Activated CD4-positive, alpha-beta memory T cell treated with anti-CD3 and anti-CD28 coated beads for 36 hours (primary cell): ENCODE results near the gene SLC7A6. TPM values are rescaled to one million over a fixed set of nuclear protein-coding genes. Genes with fewer than 3 reads are reported as not detected.

Experiments used
- CTCF ChIA-PET: fragments of 350-600 bp; sonication (Branson Sonifier 250); formaldehyde crosslinking; loops from one replicate; lab custom pipeline; 2021; ENCODE audit warnings: antibody characterized with exemption, inconsistent platforms; lab: Charles Lee
- POLR2A ChIA-PET: fragments of 350-600 bp; sonication (Branson Sonifier 250); formaldehyde crosslinking; loops from one replicate; lab custom pipeline; 2021; ENCODE audit warnings: antibody characterized with exemption; lab: Charles Lee
- DNase-seq: peaks from one replicate; pipeline ENCODE4 v3.0.0-alpha.2; 2020
- H3K27ac Mint-ChIP-seq: one replicate; pipeline ENCODE4 v1.8.0; 2021; ENCODE audit warnings: mixed read lengths
- H3K27me3 Mint-ChIP-seq: one replicate; pipeline ENCODE4 v1.8.0; 2021; ENCODE audit warnings: mixed read lengths
- H3K36me3 Mint-ChIP-seq: one replicate; pipeline ENCODE4 v1.8.0; 2021; ENCODE audit warnings: mixed read lengths
- H3K4me1 Mint-ChIP-seq: one replicate; pipeline ENCODE4 v1.8.0; 2021; ENCODE audit warnings: low read depth, mixed read lengths
- H3K4me3 Mint-ChIP-seq: one replicate; pipeline ENCODE4 v1.8.0; 2021; ENCODE audit warnings: mild to moderate bottlenecking, mixed read lengths
- H3K9me3 Mint-ChIP-seq: one replicate; pipeline ENCODE4 v1.8.0; 2021; ENCODE audit warnings: mixed read lengths
- intact Hi-C: fragments of 100-400 bp; cut with micrococcal nuclease; formaldehyde crosslinking; loops from one replicate; pipeline ENCODE4 v1.15.1; 2023
- total RNA-seq, 2 experiments: library from RNA; stranded (reverse); gene quantifications; one replicate each; pipeline ENCODE4 v1.2.3, GENCODE V29; 2021

SLC7A6 gene
- total RNA-seq, 2 experiments from 2014 or later = 62.8 to 63.8 TPM

DNA sequence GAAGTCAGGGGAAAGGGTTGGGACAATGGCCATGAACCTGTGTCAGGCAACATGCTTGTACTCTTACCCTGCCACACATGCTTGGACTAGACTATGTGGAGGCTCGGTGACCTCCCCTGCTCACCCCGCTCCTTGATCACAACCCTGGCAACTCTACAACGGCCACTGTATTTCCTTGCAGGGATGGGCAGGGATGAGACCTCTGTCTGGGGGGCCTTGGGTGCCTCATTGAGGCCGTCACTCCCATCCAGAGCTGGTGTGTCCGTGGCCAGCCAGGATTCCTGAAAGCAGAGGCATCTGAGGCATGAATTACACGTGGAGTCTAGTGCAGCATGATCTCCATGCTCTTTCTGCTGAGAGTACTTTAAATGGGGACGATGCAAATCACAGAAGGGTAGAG lies 18.2 kb upstream of the SLC7A6 start:
- ChIA-PET CTCF (interaction anchor here (4.0 to 7.0 kb wide), 3 partner anchors 15 to 82 kb away, joined by 18 to 47 read pairs (median 27); partner anchors contain the start of gene SLC7A6), POLR2A (interaction anchor here (1.1 to 1.5 kb wide), 2 partner anchors 9 to 16 kb away, joined by 3 to 4 read pairs; no protein-coding TSS in a partner anchor)
- H3K4me3 Mint-ChIP-seq = peak overlapping the region; percentile 89
- intact Hi-C loops = no loop called here
- H3K27me3 Mint-ChIP-seq = no peaks in the 10 kb centered on the region
- peaks cover 9% of the 10 kb centered on the region for H3K36me3 Mint-ChIP-seq
- H3K4me1 Mint-ChIP-seq = peaks cover 25% of the 10 kb centered on the region
- H3K27ac Mint-ChIP-seq = no peak overlapping the region
- H3K9me3 Mint-ChIP-seq = no peaks in the 10 kb centered on the region
- DNase-seq = no peak

DNA sequence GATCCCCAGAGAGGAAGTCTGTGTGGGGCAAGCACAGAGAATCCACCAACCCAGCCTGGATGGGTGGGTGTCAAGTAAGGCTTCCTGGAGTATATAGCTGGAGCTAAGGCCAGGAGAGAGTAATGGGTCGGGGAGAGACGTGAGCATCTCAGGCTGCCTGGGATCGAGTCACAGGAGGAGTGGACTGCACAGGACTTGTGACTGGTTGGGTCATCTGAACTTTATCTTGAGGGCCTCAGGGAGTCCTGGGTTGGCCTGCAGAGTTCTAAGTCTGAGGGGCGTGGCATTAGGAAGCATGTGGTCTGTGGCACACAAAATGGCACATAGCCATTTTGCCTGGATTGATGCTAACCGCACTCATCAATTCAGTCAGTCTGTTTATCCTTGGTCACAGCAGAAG lies 17.7 kb upstream of the SLC7A6 start:
- Mint-ChIP-seq H3K4me1 (peaks cover 25% of the 10 kb centered on the region), H3K27ac (no peak overlapping the region), H3K9me3 (no peaks in the 10 kb centered on the region), H3K4me3 (peak overlapping the region; percentile 89), H3K36me3 (peaks cover 9% of the 10 kb centered on the region), H3K27me3 (no peaks in the 10 kb centered on the region)
- DNase-seq = no peak
- intact Hi-C loops = no loop called here
- CTCF ChIA-PET = interaction anchor here (0.7 to 7.0 kb wide), 4 partner anchors 15 to 274 kb away, joined by 3 to 47 read pairs (median 22); partner anchors contain the start of gene SLC7A6
- POLR2A ChIA-PET = interaction anchor here (1.1 kb wide), 1 partner anchor 15 kb away, joined by 4 read pairs; no protein-coding TSS in a partner anchor

DNA sequence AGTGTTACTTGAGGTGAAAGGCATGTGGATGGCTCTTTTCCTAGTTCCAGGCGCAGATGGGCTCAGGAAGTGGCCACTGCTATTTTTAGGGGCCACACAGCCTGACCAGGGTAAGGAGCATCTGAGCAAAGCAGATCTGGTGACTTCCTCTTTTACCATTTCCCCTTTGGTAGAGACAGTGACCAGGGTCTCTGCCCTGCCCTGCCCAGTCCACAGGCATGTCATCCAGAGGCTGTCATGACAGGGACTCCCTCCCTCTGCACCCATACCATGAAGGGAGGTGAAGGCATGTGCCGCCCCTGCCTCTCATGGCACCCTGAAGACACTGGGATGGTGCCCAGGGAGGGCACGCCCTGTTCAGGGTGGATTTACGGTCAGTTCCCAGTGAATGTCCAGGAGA lies 16.9 kb upstream of the SLC7A6 start:
- no peak for DNase-seq
- Mint-ChIP-seq H3K27ac (no peak overlapping the region), H3K36me3 (peaks cover 13% of the 10 kb centered on the region), H3K9me3 (no peaks in the 10 kb centered on the region), H3K4me3 (no peak overlapping the region), H3K4me1 (peaks cover 25% of the 10 kb centered on the region), H3K27me3 (no peaks in the 10 kb centered on the region)
- ChIA-PET CTCF (interaction anchor here (4.1 kb wide), 1 partner anchor 14 kb away, joined by 27 read pairs; no protein-coding TSS in a partner anchor), POLR2A (no interaction called here)
- intact Hi-C loops = no loop called here

DNA sequence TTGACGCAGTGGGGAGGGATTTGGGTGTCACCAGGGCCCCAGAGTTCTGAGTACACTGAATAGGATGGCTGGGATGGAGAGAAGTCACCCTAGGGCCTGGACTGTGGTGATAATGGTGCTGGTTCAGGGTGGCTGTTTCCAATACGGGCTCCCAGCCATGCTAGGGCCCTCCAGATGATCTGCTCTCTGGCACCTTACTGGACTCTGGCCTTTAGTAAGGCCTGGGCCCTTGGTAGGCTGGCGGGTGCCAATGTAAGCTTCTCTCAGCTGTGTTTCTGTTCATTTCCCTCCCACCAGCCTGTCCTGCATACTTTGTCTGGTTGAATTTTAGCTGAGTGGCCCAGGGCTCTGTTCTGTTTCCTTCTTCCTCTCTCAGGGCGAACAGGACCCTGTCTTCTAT lies 16.4 kb upstream of the SLC7A6 start:
- CTCF ChIA-PET = interaction anchor here (0.6 to 1.8 kb wide), 4 partner anchors 13 to 309 kb away, joined by 3 to 6 read pairs (median 5); partner anchors contain the start of gene SLC7A6
- POLR2A ChIA-PET = interaction anchor here (0.6 to 0.7 kb wide), 2 partner anchors 14 to 108 kb away, joined by 3 to 5 read pairs; no protein-coding TSS in a partner anchor

DNA sequence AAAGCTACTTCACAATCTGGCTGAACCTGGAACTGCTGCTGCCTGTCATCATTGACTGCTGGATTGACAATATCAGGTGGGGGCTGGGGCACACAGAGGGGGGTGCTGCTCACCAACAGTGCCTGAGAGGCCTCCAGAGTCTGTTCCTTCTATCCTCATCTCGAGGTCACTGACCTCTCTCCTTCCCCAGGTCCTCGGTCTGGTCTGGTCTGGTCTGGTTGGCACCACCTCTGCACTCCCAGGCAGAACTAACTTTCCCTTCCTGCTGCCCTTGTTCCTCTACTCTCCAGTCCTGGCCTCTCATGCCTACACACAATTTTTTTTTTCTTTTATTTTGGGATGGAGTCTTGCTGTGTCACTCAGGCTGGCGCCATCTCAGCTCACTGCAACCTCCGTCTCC lies 15.0 kb upstream of the SLC7A6 start:
- Mint-ChIP-seq H3K4me3 (no peak overlapping the region), H3K9me3 (no peaks in the 10 kb centered on the region), H3K4me1 (peaks cover 21% of the 10 kb centered on the region), H3K27ac (no peak overlapping the region), H3K27me3 (no peaks in the 10 kb centered on the region), H3K36me3 (peaks cover 16% of the 10 kb centered on the region)
- ChIA-PET POLR2A (no interaction called here), CTCF (interaction anchor here (1.6 to 3.8 kb wide), 3 partner anchors 12 to 79 kb away, joined by 6 to 27 read pairs (median 6); partner anchors contain the start of gene SLC7A6)
- intact Hi-C loops = no loop called here
- DNase-seq = no peak

More for the DNA sequence above, 16.4 kb upstream of the SLC7A6 start:
- no peak overlapping the region for H3K27ac Mint-ChIP-seq
- intact Hi-C loops = no loop called here
- H3K27me3 Mint-ChIP-seq = no peaks in the 10 kb centered on the region
- DNase-seq = no peak
- H3K4me3 Mint-ChIP-seq = no peak overlapping the region
- H3K36me3 Mint-ChIP-seq = peaks cover 13% of the 10 kb centered on the region
- H3K9me3 Mint-ChIP-seq = no peaks in the 10 kb centered on the region
- peaks cover 25% of the 10 kb centered on the region for H3K4me1 Mint-ChIP-seq

DNA sequence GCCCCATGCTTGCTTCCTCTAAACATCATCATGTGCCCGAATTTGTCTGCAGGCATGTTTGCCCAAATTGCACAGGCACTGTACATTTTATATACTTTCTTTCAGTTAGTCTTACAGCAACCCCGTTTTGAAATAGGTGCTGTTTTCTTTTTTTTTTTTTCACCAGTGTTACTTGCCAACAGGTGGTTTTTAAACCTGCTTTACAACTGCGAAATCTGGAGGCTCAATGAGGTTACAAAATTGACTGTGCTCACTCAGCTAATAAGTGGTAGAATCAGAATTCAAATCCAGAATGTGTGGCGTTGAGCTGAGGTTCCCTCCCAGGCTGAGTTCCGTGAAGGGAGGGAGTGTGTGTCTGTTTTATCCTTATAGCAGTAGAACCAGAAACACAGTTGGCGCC lies 13.4 kb upstream of the SLC7A6 start:
- H3K9me3 Mint-ChIP-seq = no peaks in the 10 kb centered on the region
- DNase-seq = no peak
- intact Hi-C loops = no loop called here
- CTCF ChIA-PET = interaction anchor here (2.1 to 3.8 kb wide), 3 partner anchors 11 to 78 kb away, joined by 5 to 27 read pairs (median 13); partner anchors contain the start of gene SLC7A6
- H3K36me3 Mint-ChIP-seq = peaks cover 16% of the 10 kb centered on the region
- no peak overlapping the region for H3K27ac Mint-ChIP-seq
- H3K27me3 Mint-ChIP-seq = no peaks in the 10 kb centered on the region
- POLR2A ChIA-PET = no interaction called here
- peaks cover 12% of the 10 kb centered on the region for H3K4me1 Mint-ChIP-seq
- H3K4me3 Mint-ChIP-seq = no peak overlapping the region

DNA sequence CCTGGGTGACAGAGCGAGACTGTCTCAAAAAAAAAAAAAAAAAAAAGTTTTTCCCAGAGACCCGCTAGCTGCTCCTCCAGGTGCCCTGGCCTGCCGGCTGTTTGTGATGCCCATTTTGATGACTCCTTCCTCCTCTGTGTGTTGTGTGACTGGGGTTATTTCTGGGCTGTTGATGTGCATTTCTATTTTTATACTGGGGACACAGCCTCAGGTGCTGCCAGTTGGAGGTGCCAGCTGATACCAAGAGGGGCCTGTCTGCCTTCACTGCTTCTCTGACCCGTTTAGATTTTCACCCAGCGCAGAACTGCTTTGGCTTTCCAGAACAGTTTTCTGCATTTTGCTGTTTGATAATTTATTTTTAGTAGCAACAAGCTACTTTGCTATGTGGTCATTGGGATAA lies 12.5 kb upstream of the SLC7A6 start:
- Mint-ChIP-seq H3K27me3 (no peaks in the 10 kb centered on the region), H3K9me3 (no peaks in the 10 kb centered on the region), H3K4me3 (no peak overlapping the region), H3K27ac (no peak overlapping the region), H3K4me1 (peaks cover 3% of the 10 kb centered on the region), H3K36me3 (peaks cover 16% of the 10 kb centered on the region)
- DNase-seq = no peak
- intact Hi-C loops = no loop called here
- ChIA-PET CTCF (interaction anchor here (2.1 to 3.8 kb wide), 3 partner anchors 10 to 77 kb away, joined by 5 to 27 read pairs (median 13); partner anchors contain the start of gene SLC7A6), POLR2A (no interaction called here)

DNA sequence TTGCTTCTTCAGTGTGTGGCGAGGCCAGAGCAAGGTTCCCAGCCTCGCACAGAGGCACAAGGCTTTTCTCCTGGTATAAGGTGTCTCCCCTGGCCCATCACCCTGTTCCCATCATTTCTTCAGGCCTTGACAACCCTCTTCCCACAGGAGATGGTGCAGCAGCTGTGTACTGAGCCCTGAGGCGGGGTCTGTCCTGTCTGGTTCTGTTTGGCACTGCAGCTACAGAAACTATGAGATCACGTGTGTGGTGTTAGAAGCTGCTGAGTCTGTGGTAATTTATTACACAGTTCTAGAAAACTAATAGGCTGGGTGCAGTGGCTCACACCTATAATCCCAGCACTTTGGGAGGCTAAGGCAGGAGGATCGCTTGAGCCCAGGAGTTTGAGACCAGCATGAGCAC lies 11.9 kb upstream of the SLC7A6 start:
- intact Hi-C loops = no loop called here
- Mint-ChIP-seq H3K4me1 (peaks cover 3% of the 10 kb centered on the region), H3K4me3 (no peak overlapping the region), H3K27ac (no peak overlapping the region), H3K9me3 (no peaks in the 10 kb centered on the region), H3K36me3 (peaks cover 16% of the 10 kb centered on the region), H3K27me3 (no peaks in the 10 kb centered on the region)
- POLR2A ChIA-PET = no interaction called here
- CTCF ChIA-PET = interaction anchor here (2.1 to 3.8 kb wide), 3 partner anchors 9 to 76 kb away, joined by 5 to 27 read pairs (median 13); partner anchors contain the start of gene SLC7A6
- DNase-seq = no peak

DNA sequence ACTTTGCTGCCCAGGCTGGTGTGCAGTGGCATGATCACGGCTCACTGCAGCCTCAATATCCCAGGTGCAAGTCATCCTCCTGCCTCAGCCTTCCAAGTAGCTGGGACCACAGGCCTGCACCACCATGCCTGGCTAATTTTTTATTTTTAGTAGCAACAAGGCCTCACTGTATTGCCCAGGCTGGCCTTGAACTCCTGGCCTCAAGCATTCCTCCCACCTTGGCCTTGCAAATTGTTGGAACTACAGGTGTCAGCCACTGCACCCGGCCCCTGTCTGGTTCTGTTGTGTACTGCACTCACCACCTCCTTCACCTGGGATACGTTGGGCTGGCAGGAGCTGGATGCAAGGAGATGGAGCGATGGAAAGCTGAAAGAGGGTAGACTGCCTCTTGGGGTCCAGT lies 10.6 kb upstream of the SLC7A6 start:
- Mint-ChIP-seq H3K4me1 (no peaks in the 10 kb centered on the region), H3K27me3 (no peaks in the 10 kb centered on the region), H3K27ac (no peak overlapping the region), H3K9me3 (no peaks in the 10 kb centered on the region), H3K4me3 (no peak overlapping the region), H3K36me3 (peaks cover 16% of the 10 kb centered on the region)
- CTCF ChIA-PET = interaction anchor here (2.5 kb wide), 1 partner anchor 10 kb away, joined by 12 read pairs; the partner anchor contains the start of gene SLC7A6
- no peak for DNase-seq
- intact Hi-C loops = no loop called here
- POLR2A ChIA-PET = no interaction called here

DNA sequence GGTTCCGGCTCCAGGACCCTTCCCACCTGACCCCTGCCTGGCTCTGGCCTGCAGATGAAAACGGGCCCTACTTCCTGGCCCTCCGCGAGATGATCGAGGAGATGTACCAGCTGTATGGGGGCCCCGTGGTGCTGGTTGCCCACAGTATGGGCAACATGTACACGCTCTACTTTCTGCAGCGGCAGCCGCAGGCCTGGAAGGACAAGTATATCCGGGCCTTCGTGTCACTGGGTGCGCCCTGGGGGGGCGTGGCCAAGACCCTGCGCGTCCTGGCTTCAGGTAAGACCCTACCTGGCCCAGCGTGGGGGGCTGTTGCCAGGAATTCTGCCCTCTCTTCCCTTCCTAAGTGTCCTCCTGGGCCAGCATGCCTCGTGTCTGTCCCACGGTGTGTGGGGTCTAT lies 8.6 kb upstream of the SLC7A6 start:
- POLR2A ChIA-PET = interaction anchor here (0.7 kb wide), 1 partner anchor 55 kb away, joined by 3 read pairs; the partner anchor contains the start of genes PRMT7 and SLC7A6OS
- DNase-seq = no peak
- CTCF ChIA-PET = interaction anchor here (0.6 to 9.2 kb wide), 3 partner anchors 8 to 71 kb away, joined by 3 to 571 read pairs (median 12); partner anchors contain the start of gene SLC7A6

DNA sequence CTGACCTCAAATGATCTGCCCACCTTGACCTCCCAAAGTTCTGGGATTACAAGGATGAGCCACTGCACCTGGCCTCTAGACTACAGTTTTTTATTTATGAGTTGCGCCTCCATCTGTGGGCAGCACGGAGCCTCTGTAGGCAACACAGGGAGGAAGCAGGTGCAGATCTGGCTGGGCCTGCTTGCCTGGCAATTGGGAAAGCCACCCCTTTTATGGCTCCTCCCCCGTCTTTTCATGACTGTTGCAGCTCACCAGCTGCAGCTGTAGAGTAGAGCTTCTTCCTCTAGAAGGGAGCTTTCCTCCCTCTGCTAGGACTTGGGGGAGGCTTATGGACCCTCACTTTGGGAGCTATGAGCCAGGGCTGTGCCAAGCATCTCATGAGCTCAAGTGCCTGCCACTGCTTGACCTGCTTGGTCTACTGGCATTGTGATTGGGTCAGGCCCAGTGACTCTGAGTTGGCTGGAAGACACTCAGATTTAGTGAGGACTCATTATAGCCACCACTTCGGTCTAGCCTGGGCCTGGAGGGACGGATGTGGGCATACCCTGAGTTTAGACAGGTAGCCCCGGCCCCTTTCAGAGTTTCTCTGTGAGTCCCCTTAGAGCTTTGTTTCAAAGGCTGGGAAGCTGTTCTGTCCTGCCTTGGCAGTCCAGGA lies 6.9 kb upstream of the SLC7A6 start:
- Mint-ChIP-seq H3K4me3 (no peak overlapping the region), H3K27ac (no peak overlapping the region), H3K27me3 (no peaks in the 10 kb centered on the region), H3K4me1 (peaks cover 5% of the 10 kb centered on the region), H3K9me3 (no peaks in the 10 kb centered on the region), H3K36me3 (peaks cover 5% of the 10 kb centered on the region)
- CTCF ChIA-PET = interaction anchor here (1.3 to 9.2 kb wide), 4 partner anchors 17 to 253 kb away, joined by 3 to 571 read pairs (median 4); partner anchors contain the start of genes PRMT7 and SLC7A6OS
- intact Hi-C loops = no loop called here
- DNase-seq = no peak
- POLR2A ChIA-PET = interaction anchor here (1.0 kb wide), 1 partner anchor 68 kb away, joined by 3 read pairs; no protein-coding TSS in a partner anchor

More for the DNA sequence above, 8.6 kb upstream of the SLC7A6 start:
- H3K9me3 Mint-ChIP-seq = no peaks in the 10 kb centered on the region
- no peak overlapping the region for H3K27ac Mint-ChIP-seq
- peaks cover 13% of the 10 kb centered on the region for H3K36me3 Mint-ChIP-seq
- H3K4me3 Mint-ChIP-seq = no peak overlapping the region
- no peaks in the 10 kb centered on the region for H3K4me1 Mint-ChIP-seq
- intact Hi-C loops = no loop called here
- no peaks in the 10 kb centered on the region for H3K27me3 Mint-ChIP-seq
